ENCODE results near the gene CBX5.
"Not testable (repeated sequence)": the region's sequence is repeated elsewhere in the genome, so short reads cannot be mapped to it uniquely, and the experiment has no call there.

CBX5 gene

GRCh38 chr12:54199034-54199433 lies 80.9 kb downstream of the CBX5 start:
- Histone ChIP-seq H3K27ac (no peak overlapping the region), H3K4me3 (no peak overlapping the region)
- no peak for DNase-seq (ENCODE audit: low spot score)
- TF ChIP-seq, protein P1, sequence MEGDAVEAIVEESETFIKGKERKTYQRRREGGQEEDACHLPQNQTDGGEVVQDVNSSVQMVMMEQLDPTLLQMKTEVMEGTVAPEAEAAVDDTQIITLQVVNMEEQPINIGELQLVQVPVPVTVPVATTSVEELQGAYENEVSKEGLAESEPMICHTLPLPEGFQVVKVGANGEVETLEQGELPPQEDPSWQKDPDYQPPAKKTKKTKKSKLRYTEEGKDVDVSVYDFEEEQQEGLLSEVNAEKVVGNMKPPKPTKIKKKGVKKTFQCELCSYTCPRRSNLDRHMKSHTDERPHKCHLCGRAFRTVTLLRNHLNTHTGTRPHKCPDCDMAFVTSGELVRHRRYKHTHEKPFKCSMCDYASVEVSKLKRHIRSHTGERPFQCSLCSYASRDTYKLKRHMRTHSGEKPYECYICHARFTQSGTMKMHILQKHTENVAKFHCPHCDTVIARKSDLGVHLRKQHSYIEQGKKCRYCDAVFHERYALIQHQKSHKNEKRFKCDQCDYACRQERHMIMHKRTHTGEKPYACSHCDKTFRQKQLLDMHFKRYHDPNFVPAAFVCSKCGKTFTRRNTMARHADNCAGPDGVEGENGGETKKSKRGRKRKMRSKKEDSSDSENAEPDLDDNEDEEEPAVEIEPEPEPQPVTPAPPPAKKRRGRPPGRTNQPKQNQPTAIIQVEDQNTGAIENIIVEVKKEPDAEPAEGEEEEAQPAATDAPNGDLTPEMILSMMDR (IDR thresholded peaks at IDR 0.05): no peak

DNA sequence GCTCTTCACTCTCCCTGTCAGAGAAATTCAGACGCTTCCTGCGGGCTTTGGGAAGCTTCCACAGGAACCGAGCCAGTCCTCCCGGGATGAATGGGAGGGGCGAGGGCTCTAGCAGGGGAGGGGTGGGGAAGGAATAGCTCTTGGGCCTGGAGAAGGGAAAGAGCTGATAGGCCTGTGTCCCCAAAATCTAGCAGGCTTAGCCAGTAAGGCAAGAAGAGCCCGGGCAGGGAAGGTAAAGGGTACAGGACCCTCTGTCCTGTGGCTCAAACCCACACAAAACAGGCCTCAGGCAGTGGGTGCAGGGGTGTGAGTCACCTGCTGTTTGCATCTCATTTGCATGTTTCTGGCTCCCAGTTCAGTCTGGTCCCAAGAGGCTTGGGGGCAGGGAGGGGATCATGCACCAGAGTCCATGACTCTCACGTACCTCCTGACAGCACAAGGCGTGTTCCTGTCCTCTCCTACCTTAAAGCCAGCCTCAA lies 82.5 kb downstream of the CBX5 start:
- TF ChIP-seq, protein P1 (IDR thresholded peaks at IDR 0.05): no peak
- Histone ChIP-seq H3K4me3 (no peak overlapping the region), H3K27ac (no peak overlapping the region)
- DNase-seq (ENCODE audit: low spot score): no peak

- no peak for DNase-seq (ENCODE audit: low spot score)
- no peak overlapping the region for H3K4me3 ChIP-seq
- H3K27ac ChIP-seq: no peak overlapping the region
- TF ChIP-seq, protein P1 (IDR thresholded peaks at IDR 0.05): no peak
Observed at GRCh38 chr12:54197010-54197409, 82.9 kb downstream of the CBX5 start.

DNA sequence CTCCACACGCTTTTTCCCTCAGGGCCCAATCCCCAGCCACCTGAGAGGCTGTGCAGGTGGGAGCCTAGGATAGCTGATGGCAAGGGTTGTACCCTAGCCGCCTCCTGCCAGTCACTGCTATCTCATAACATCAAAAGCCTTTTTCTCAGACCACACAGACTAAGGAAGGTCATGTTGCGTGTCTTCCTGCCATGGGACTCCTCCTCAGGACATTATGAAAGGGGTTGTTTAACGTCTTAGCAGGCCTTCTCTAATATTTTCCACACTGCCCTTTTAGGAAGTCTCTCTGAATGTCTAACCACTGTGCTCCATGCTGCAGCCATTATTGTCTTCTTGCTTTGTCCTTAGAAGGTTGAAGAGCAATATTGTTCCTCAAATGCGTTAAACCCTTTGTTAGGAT lies 83.5 kb downstream of the CBX5 start:
- TF ChIP-seq, protein P1 (IDR thresholded peaks at IDR 0.05): no peak

GRCh38 chr12:54195737-54196347 lies 84.1 kb downstream of the CBX5 start:
- Histone ChIP-seq H3K27ac (no peak overlapping the region), H3K4me3 (no peak overlapping the region)
- TF ChIP-seq, protein P1 (IDR thresholded peaks at IDR 0.05): no peak
- DNase-seq (ENCODE audit: low spot score): no peak

More for the DNA sequence above, 83.5 kb downstream of the CBX5 start:
- no peak for DNase-seq (ENCODE audit: low spot score)
- Histone ChIP-seq H3K4me3 (no peak overlapping the region), H3K27ac (no peak overlapping the region)

DNA sequence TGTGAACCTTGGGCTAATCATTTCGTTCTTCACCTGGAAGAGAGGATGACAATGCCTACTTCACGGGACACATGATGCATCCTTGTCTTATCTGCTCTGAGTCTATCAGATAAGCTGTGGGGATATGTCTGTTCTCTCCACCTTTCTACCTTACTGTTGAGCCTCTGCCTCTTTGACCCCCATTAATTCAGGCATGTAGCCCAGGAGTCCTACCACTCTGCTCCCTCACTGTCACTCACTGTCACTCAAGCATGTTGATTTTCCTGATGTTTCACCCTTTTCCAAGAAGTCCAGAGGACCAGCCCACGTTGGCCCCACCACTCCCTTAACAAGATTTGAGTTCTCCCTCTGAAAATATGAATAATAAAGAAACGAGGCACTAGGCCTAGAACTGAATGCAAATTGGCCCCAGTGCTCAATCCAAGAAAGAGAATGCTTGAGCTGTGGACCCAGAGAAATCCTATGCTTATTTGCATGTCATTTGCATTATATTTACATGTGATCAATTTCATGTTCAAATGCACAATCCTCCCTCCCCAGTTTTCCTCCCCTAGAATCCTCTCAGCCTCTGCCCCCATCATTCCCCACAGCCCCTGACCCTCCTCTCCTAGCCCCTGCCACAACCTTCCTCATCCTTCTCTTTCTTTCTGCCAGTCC lies 84.7 kb downstream of the CBX5 start:
- Histone ChIP-seq H3K4me3 (no peak overlapping the region), H3K27ac (no peak overlapping the region)
- no peak for DNase-seq (ENCODE audit: low spot score)
- TF ChIP-seq, protein P1 (IDR thresholded peaks at IDR 0.05): no peak

- not testable (repeated sequence) for H3K27ac ChIP-seq; H3K4me3 ChIP-seq; DNase-seq (ENCODE audit: low spot score)
Observed at GRCh38 chr12:54194611-54195010, 85.3 kb downstream of the CBX5 start.

Data from coronary artery (tissue), 2 donors.